Ureter (tissue), 1 donor: ENCODE measurements around the gene COL11A2. TPM values are rescaled to one million over a fixed set of nuclear protein-coding genes. Genes with fewer than 3 reads are reported as not detected.

ENCODE experiments used
- DNase-seq: peaks from one replicate; pipeline ENCODE4 v3.0.0-alpha.2; 2020; ENCODE audit warnings: low spot score
- total RNA-seq: library from RNA; stranded (reverse); gene quantifications from one replicate; pipeline ENCODE4 v1.2.4, GENCODE V29; 2023
- donor health status: DM: yes; HTN: yes; CAD: no.

Gene COL11A2
- total RNA-seq, 1 donor from 2014 or later: 0.96 TPM

DNA sequence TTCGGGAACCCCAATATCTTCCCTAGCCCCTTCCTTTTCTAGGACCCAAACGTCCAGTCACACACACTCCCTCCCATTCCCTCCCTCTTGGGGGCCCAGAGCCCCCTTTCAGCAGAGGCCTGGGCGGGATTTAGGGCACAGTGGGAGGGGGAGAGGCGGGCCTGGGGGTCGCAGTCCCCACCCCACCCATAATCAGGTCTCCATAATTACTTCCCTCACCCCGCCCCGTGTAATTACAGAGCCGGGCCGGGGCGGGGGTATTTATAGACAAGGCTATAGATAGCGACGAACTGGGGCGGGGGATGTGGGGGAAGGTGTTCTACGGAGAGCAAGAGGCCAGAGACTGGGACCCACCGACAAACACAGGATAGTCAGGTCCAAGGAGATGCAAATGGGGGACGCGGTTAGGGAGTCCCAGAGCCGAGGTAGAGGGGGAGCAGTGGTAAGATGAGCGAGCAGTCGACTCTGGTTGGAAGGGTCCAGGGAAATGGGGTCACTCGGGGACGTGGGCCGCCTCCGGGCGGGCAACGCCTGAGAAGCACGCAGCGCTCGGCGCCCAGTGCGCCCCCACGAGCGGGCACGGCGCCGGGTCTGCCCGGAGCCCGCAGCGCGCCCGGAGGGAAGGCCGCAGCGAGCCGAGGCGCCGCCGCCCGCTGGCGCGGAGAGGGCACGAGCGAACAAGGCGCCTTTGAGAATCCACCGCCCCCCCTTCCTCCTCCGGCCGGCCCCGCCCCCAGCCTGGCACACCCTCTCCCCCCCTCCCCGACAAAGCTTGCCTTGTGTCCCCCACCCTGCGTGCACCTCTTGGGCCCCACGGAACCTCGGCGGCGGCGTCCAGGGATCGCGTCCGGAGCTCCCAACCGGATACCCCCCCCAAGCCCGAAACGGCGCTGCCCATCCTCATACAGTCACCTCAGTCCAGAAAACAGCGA lies 670 bp upstream of the COL11A2 start:
- no peak for DNase-seq

DNA sequence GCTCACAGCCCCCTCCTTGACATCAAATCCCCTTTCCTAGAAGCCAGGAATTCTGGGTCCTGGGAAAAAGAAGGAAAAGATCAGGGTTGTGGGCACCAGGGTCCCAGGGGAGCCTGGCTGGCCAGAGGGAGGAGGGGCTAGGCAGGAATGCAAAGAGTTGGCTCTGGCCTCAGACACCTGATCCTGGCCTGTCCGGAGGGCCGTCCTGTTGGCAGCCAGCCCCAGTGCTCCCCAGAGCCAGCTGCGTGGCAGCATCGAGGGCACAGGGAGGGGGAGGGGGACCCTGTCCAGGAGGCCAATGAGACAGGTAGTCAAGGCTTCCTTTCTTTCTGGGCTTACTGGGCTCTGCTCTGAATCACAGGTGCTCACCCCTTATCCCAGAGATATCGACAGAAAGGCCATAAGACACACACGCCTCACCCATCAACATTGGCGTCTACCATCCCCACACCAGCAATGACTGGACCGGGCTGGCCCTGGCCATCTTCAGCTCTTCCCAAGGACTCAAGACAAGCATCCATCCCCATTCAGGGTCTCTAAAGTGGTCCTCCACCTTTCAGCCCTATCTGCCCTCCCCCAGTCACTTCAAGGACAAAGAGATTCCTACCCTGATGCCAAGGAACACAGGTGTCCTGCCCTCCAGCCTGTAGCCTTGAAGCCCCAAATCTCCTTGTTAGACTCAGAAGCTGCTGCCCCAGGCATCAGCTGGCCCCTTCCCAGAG lies 723 bp downstream of the COL11A2 start:
- no peak for DNase-seq

DNA sequence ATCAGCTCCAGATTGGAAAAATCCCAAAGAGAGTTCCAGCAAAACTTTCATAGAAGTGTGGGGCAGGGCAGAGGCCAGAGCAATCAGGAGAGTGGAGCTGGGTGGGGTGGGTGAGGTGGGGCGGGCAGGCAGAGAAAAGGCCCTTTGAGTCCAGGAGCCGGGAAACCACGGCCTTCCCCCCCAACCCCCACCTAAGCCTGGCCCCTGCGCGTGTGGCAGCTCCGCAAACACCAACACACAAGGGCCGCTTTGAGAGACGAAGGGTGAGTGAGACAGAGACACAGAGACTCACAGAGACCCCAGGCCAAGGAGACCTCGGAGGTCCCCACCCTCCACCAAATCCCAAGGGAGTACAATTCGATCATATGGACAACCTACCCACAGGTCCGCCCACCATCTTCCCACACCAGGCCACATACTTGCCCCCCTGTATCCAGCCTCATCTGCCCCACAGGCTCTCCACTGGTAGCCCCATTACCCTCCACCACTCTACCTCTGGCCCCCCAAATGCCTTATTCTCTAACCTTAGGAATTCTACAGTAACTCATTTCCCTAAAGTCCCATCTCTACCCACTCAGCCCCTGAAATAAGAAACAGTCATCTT lies 1.7 kb downstream of the COL11A2 start:
- no peak for DNase-seq

DNA sequence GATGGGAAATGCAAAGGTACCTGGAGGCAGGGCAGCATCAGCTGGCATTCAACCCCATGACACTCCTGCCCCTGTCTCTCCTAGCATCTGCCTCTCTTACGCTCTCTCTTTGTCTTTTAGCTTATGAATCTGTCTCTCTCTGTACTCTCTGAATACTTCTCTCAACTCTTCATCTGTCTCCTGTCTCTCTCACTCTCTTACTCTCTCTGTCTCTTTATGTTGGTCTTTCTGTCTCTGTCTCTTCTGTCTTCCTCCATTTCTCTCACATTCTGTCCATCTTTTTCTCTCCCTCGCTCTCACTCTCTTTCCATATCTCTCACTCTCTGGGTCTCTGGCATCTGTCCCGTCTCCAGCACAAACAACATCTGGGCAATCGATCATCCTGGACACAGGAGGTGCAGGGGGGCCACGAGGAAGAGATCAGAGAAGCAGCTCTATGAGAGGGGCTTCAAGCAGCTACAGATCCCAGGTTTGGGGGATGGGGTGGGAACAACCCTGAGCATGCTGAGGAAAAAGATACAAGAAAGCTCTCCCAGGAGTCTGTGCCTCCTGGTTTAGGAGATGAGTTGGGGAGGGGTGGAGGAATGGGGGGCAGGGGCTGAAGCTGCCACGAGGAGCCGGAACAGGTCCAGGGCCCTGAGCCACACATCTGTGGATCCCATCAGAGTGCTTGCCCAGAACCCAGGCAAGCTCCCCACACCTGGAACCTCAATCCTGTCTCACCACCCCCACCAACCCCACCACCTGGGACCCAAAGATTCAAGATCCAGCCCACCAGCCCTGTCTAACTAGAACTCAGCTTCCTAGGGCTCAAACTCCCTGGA lies 2.4 kb downstream of the COL11A2 start:
- DNase-seq: no peak

DNA sequence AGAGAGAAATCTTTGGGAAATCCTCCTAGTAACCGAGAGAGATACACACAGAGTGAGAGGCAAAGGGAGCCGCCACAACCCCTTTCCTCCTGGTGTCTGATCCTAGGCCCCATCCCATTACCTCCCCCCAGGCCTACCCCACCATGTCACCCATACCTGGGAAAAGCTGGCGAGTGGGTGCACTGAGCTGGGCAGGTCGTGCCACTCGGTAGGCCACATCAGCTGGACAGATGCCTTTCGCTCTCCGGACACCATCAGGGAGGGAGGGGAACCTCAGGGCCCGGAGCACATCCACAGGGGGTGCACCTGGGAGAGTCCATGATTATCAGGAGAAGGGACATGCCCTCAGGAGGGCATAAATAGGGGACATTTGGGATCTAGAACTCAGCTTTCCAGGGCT lies 3.1 kb downstream of the COL11A2 start:
- DNase-seq: no peak

DNA sequence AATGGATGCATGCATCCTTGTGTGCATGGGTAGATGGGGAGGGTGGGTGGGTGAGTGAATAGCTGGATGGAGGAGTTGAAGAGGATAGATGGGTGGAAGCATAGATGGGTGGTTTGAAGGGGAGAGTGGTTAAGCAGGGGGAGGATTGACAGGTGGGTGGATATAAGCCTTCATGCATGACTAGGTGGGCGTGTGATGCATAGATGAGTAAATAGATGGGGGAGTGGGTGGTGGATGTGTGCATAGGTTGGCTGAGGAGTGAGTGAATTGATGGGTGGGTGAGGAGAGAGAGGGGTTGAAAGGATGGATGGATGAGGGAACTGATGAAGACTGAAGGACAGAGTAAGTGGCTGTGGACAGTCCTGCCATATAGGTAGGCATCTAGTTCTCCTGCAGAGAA lies 4.5 kb downstream of the COL11A2 start:
- no peak for DNase-seq

DNA sequence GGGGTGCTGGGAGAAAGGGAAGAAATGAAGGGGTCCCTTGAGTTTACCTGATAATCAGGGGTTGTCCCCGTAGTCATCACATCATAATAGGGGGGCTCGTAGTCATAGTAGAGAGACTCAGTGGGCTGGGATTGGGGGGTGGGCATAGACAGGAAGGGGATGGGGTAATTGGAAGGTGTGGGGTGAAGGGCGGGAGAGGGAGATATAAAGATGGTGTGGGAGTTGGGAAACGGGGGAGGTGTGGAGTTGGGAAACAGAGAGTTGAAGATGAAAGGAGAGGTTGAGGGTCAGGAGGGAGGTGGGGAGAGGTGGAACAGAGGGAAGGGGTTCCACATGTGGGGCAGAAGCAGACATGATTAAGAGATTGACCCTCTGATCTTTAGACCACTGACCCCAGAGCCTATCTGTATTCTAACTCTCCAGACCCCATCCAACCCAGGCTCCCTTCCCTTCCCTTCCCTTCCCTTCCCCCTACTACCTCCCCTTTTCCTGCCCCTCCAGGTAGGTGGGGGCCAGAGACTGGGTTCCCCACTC lies 6.5 kb downstream of the COL11A2 start:
- DNase-seq: no peak

DNA sequence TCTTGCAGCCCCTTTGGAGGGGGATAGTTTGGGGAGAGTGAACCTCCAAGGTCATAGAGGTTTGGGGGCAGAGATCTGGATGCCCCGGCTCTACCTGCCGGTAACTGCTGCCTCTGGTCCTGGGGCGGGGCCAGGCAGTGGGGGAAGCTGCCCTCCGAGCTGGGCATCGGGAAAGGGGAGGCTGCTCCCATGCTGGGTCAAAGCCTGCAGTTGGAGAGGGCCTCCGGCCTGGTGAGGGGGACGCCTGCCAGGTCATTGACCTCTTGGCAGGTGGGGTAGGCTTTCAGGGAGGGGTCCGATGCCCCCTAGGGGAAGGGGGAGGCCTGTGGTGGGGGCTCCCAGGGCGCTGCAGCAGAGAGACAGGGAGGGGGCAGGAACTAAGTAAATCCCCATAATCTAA lies 7.1 kb downstream of the COL11A2 start:
- DNase-seq: no peak

DNA sequence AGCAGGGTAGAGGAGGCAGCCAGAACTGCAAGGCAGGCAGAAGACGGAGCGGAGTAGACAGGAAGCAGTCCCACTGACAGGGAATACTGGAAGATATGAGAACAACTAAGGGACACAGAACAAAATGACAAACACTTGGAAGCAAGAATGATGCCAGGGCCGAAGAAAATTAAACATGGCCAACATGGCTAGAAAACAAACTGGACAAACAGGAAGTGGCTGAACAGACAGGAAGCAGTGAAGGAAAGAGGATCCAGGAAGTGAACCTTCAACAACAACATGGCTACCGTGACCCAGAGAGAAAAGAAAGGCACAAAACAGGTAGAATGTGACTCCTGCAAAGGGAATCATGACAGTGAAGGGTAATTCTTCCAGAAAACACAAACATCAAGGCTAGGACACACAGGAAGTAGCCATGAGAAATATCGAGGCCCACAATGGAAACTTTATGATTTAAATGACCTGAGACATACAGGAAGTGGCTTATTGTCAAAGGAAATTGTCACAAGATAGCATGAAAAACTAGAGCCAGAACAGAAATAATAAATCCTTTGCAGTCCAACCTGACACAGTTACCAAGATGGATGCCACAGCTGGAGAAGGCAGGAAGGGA lies 9.1 kb downstream of the COL11A2 start:
- DNase-seq: no peak

DNA sequence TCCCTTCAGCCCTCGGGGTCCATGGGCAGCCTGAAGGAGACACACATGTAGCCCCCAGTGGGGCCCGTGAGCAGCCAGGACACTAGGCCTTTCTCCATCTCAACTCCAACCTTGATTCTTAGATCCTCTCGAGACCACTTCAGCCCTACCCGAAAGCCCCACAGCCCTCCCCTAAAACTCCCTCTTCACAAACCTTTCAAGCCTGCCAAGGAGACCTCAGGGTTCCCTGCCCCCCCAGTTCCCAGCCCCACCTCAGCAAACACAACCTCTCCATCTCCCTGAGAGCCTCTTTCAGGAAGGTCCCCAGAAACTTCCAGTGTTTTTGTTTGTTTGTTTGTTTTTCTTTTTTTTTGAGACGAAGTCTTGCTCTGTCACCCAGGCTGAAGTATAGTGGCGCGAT lies 11.1 kb downstream of the COL11A2 start:
- DNase-seq: no peak

DNA sequence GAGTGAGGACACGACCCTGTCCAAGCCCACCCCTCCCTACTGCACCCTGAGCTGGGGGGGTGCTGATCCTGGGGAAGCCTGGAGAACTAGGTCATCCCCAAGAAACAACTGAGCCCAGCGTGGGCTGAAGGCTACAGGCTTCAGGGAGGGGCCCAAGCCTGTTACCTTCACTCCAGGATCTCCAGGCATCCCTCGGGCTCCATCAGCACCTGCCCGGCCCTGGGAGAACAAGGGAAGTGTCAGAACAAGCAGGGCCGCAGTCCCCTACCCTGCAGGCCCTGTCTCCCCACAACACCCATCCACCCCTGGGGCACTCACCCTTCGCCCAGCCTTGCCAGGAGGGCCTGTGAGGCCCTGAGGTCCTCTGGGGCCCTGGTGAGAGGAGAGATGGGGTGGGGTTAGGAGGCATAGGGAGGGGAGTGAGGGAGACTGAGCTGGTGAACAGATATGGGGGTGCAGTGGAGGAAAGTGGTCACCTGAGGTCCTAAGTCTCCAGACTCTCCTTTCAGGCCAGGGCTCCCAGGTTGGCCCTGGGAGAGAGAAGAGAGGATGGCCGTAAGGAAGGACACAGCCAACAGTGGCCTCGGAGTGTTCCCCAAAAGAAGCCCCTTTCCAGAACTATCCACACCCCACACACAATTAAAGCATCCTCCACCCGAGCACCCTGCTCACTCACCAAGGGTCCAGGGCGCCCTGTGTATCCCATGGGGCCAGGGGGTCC lies 13.4 kb downstream of the COL11A2 start:
- DNase-seq: no peak

DNA sequence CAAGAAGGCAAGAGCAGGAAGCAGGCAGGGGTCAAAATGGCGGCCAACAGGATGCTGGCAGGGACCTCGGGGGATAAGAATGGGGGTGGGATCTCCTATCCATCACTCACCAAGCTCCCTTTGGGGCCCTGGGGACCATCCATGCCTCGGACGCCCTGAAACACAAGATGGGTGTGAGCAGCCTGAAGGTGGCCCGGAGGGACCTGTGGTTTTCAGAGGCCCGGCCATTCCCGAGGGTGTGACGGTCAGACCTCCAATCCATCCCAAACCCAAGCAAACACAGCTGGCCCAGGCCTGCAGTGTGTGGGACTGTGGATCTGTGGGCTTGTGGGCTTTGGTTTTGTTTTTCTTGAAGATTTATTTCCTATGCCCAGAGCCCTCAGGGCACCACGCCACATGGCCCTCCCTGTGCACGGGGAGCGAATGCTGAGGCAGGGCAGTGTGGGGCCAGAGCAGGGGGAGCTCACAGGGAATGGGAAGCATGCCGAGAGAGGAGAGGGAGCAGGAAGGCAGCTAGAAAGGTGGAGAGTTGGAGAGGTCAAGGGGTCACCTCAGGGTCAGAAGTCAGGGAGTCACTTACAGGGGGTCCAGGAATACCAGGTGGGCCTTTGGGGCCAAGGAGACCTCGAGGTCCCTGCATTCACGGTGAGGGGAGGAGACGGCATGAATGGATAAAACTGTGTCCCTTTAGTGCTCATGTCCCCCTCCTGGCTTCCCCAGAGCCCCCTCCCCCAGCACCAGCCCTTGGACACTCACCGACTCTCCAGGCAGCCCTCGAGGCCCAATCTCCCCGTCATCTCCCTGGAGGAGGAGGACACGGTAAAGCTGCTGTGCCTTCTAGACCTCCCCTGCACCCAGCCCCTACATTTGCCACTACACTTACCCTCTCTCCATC lies 14.5 kb downstream of the COL11A2 start:
- no peak for DNase-seq

DNA sequence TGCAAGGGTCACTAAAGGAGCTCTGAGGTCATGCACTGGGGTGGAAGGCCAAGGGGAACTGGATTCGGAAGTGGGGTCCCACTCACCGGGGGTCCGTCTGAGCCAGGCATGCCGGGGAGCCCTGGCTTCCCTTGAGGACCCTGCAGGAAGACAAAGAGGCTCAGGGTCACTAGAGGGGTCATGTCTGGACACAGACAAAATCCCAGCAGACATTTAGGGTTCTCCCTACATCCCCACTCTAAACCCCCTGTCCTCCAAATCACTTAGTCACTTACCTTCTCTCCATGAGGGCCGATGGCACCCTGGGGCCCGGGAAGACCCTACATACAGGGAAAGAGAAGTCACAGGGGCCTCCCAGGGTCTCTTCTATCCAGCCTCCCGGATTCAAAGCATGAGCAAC lies 15.4 kb downstream of the COL11A2 start:
- DNase-seq: no peak

DNA sequence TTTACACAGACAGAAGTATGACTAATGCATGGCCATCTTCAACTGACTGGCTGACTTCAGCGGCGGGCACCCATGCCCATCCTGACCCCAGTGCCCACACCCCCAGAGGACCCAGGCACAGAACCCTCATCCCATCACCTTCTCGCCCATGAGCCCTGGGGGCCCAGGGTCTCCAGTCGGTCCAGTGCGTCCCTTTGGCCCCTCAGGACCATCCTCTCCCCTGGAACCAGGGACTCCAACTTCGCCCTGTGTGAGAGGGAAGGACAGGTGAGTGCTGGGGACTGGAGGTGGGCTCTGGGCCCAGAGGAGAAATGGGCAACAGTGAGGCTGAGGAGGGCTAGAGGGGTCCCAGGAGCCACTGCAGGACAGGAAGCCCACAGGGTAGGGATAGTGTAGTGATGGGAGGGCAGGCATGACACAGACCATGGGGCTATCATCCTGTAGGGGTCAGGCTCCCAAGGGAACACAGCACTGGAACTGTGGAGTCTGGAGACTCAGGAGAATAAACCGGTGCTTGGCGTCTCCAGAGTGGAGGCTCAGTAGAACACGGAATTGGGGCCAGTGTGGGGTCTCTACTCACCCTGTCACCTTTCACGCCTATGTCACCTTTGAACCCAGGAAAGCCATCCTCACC lies 16.7 kb downstream of the COL11A2 start:
- no peak for DNase-seq

DNA sequence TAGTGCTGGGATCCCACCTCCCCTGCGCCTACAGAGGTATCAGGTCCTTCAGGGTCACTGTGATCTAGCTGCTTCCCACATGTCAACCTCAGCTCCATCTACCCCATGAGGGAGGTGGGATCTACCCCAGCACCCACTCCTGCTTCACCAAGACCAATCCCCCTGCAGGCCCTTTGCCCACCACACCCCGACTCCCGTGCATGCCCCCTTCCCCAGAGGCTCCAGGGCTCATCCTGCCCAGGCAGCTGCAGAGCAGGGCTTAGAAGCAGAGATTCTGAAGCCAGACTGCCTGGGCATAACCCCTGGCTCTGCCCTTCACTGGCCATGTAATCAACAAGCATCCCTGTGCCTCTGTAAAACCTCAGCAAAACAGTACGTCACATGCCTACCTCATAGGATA lies 17.5 kb downstream of the COL11A2 start:
- DNase-seq: no peak

DNA sequence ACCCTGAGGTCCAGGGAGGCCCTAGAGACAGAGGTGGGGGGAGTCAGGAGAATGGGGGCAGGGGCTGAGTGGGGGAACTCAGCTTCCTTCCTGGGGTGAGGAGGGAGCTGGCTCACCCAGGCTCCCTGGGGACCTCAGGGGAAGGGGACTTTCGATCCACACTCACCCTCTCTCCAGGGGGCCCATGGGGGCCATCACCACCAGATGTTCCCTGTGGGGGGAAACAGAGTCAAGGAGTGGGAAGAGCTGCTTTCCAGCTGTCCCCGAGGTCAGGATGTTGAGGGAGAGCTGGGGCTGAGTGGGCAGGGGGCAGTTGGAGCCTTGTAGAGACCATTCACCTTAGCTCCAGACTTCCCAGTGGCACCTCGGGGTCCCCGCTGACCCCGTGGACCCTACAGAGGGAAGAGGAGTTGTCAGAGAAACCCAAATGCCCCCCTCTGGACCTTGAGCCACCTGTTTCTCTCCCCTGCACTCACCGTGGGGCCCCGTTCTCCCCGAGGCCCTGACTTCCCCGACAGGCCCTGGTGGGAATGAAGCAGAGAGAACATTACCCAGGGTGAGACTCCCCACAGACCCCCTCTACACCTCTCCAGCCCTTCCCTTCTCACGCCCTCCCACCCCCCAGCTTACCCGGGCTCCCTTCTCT lies 18.6 kb downstream of the COL11A2 start:
- DNase-seq: no peak

DNA sequence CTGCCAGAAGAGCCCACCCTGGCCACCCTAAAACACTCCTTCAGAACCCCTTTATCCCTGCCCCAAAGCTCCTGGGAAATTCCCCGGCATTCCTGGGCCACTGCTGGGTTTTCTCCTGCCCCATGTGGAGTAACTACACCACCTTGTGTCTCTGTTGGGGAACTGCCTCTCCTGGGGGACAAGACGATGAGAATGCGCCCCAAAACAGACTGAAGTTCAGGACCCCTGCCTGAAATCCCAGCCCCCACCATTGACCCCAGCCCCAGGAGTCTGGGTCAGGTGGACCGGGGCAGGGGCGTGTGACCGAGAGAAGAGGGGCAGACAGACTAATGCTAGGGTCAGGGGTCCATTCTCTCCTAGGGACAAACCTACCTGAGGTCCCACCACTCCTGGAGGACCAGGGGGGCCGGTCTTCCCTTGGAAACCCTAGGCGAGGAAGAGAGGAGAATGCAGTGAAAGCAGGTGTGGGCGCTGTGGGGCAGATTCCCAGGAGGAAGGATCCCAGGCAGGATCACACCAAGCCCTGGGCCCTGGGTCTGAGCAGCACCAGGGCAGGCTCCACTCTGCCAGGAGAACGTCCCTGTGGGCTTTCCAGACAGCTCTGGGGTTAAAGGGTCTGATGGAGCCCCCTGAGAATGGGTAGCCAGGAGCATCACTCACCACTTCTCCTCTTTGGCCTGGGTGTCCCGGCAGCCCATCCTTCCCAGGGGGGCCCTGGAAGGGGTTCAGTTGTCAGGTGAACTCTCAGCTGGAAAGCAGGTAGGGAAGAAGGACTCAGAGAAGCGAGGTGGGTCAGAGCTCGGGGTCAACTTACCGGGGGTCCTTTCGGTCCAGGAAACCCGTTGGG lies 19.4 kb downstream of the COL11A2 start:
- no peak for DNase-seq
